Ovary (tissue), 3 donors: ENCODE measurements around the gene CLDN22.

Source experiments
- CTCF ChIP-seq, 3 donors: fragments of 450-650 bp in 2 of 3; fragments of 200-600 bp in 1 of 3; IDR thresholded peaks; one replicate each; pipeline versions ENCODE4 v1.5.1 to v1.8.0; 2016 to 2022; ENCODE audit warnings: antibody characterized with exemption in 3 of 3, mild to moderate bottlenecking in 1 of 3
- EP300 ChIP-seq: sonication (generic); formaldehyde crosslinking; IDR thresholded peaks from one replicate; pipeline ENCODE4 v1.6.1; 2017; ENCODE audit warnings: antibody characterized with exemption
- POLR2A ChIP-seq: fragments of 450-650 bp; IDR thresholded peaks from one replicate; pipeline ENCODE4 v1.6.1; 2017; ENCODE audit warnings: antibody characterized with exemption, mild to moderate bottlenecking, moderate library complexity
- donor health status: DM: no; HTN: no; CAD: no.

GRCh38 chr4:183300070-183300469, 20.0 kb downstream of the CLDN22 start:
- TF ChIP-seq CTCF (IDR thresholded peaks at IDR 0.05) (no peak), POLR2A (no peak), EP300 (no peak)
